Lung microvascular endothelial cell (primary cell): ENCODE data around the gene PTPN20. TPM values are rescaled to one million over a fixed set of nuclear protein-coding genes. Genes with fewer than 3 reads are reported as not detected.

Experiments
- DNase-seq, 2 donors: peaks; one replicate each; pipeline versions ENCODE4 v3.0.0 to v3.0.0-alpha.2; 2010; ENCODE audit warnings: low read depth in 2 of 2
- total RNA-seq: library from RNA; depleted of rRNA; stranded (reverse); fragments of >200 nt; gene quantifications from 2 replicates; pipeline ENCODE4 v1.2.1, GENCODE V29; 2014

The PTPN20 gene
- total RNA-seq, 1 donor from 2014 or later = 1.4 TPM

DNA sequence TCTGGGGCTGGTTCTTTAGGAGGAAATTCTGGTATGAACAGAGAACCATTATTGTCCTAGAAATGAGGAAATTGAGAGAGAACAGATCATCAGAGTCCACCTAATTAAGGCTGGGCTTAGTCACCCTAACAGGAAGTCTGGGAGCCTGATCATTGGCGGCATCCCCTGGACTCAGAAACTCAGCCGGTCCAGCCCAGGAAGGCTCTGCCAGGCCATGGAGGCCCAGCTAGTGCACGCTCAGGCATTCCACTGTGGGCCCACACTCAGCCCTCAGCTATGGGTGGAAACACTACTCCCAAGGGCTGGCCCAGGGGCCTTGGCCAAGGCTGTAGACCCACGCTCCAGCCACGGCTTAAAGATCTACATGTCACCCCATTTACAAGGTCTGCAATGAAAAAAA, 109.2 kb downstream of the PTPN20 start:
- peak in 1 of 2 donors; percentile 69 for DNase-seq

DNA sequence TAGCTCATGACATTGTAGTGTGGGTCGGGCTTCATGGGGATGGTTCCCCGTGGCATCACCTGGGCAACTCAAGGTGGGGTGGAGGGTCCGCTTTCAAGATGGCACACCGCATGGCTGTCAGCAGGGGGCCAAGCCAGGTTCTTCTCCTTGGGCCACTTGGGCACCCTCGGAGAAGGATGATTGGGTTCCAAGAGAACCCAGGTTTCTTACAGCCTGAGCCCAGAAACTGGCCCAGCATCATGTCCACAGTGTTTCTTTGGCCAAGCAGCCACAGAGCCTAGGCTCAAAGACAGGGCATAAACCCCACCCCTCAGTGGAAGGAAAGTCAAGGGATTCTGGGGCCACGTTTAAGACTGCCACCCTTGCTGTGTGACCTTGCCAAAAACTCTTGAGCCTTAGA, 110.6 kb downstream of the PTPN20 start:
- no peak for DNase-seq

DNA sequence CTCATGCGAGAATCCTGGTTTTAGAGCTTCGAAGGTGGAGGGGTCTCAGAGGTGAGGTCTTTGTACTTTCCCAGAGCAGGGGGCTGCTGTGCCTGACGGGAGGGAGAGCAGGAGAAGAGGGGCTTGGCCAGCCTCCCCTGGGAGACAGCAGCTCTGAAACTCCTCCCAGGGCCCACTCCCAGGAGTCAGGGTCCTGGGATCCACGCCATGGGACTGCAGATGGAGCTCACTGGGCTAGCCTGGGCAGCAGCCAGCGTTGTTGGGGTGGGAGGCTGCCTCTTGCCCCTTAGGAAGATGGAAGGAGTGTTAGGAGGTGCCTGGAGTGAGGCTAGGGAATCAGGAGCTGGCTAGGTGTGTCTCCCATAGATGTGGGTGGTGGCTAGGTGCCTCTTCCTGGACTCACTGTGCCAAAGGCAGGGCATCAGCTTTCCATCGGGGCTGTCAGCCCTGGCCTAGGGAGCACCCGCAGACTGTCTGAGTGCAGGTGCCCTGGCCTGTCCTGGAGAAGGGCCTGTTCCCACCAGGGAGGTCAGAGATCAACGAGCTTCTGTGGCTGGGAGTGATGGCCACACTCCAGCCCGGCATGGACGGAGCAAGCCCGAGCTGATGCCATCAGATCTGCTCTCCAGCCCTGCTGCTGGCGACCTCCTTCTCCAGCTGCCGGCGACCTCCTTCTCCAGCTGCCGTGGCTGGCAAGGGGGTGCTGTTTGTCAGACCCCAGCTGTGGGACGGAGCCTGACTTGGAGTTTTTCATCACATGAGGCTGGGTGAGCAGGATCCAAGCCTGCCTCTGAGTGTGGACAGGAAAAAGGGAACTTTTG, 111.3 kb downstream of the PTPN20 start:
- no peak for DNase-seq

DNA sequence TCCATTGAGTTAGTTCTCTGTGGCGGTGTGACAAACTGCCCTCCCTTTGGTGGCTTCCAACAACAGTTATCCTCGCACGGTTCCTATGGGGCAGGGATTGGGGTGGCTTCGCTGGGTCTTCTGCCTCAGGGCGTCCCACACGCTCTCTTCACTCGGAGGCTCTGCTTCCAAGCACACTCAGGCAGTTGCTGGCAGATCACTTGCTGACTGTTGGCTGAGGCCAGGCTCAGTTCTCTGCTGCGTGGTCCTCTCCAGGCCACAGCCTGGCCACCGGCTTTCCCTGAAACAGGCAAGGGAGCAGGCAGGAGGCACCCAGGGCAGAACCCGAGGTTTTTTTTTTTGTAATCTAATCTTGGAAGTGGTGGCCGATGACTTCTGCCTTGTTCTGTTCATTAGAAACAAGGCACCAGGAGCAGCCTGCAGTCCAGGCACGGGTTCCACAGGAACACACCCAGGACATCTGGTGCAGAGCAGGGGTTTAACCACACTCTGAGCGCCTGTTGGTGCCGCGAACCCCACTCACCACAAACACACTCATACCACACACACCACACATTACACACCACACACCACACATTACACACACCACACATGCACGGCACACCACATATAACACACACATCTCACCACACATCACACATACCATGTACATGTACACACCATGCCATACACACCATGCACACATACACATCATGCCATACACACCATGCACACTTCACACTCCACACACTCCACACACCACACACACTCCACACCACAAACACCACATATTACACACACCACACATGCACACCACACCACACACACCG, 112.2 kb downstream of the PTPN20 start:
- DNase-seq = no peak

DNA sequence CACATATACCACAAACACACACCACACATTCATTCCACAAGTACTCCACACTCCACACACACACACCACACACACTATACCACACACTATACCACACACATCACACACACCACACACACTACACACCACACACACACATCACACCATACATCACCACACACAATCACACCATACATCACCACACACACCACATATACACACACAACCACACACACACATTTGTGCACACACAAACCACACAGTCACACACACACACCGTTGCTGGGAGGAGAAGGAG, 112.8 kb downstream of the PTPN20 start:
- DNase-seq = no peak

DNA sequence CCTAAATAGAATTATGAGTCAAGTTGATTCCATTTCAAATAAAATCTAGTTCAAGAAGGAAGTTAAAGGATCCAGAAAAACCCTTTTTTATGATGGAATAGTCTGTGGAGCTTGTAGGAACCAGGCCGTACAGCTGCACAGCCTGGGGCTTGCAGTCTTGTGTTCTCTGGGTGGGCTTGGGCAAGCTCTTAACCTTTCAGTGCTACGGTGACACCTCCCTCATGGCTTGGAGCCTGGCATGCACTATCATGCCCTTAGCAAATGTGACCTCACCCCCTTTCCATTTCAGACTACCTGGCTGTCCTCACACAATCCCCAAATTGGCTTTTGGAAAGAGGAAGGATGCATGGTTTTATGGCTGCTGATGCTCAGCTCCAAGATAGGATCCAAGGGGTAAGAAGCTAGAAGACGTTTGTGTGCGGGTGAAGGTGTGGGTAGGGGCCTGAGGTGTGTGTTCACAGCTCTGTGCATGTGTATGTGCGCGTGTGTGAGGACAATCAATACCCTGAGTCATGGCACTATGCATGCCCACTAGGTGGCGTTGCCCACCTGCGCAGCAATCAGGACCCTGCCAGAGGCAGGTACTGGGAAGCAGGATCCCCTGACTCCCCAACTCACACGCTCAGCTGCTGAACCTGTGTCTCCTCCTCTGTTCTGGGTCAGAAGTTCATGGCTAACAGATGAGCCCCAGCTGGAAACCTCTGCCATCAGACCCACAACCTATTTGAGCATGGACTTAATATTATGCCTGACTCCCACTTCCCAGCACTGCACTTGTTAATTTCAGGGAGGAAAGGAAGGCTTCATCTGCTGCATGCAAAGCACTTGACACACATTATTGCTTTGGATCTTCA, 113.4 kb downstream of the PTPN20 start:
- peak; percentile 52 to 75 for DNase-seq

DNA sequence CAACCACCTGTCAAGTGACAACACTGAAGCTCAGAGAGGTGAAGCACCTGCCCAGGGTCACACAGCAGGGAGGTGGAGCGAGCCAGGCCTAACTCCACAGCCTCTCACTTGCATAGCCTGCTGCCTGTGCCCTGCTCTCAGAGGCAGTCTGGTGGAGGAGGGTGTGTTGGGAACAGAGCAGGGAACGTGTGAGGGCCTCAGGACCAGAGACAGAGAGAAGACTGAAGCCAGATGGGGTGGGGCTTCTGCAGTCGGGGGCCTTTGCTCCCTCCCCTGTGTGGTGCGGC, 114.0 kb downstream of the PTPN20 start:
- DNase-seq = no peak

DNA sequence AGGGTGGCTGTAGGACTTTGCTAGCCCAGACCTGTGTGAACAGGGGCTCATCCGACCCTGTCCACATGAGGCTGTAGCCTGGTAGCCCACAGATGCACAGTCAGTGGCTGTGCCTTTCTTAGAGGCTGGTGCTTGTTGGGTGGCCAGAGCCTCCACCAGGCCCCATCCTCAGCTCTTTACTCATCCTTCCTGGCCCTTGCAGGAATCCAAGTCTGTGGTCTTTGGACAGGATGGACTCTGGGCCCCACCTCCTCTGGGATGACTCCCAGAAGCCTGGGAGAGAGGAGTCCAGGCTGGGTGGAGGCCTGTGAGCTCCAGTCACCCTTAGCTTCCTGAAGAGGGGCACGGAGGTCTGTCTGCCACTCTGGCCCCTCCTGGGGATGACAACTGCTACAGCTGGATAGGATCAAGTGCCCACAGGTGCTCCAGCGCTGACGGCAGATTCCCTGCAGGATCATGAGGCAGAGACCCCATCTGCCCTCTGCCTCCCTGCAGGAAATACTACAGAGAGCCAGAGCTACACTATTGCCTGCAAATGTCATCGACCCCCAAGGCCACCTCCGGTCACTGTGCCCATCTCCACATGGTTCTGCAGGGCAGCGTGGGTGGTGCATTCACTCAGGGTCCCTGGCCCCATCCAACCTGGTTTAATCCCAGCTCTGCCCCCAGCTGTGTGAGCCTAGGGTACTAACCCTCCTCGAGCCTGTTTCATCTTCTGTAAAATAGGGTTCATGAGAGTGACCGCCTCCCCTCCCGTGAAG, 114.5 kb downstream of the PTPN20 start:
- DNase-seq = peak in 1 of 2 donors; percentile 17

DNA sequence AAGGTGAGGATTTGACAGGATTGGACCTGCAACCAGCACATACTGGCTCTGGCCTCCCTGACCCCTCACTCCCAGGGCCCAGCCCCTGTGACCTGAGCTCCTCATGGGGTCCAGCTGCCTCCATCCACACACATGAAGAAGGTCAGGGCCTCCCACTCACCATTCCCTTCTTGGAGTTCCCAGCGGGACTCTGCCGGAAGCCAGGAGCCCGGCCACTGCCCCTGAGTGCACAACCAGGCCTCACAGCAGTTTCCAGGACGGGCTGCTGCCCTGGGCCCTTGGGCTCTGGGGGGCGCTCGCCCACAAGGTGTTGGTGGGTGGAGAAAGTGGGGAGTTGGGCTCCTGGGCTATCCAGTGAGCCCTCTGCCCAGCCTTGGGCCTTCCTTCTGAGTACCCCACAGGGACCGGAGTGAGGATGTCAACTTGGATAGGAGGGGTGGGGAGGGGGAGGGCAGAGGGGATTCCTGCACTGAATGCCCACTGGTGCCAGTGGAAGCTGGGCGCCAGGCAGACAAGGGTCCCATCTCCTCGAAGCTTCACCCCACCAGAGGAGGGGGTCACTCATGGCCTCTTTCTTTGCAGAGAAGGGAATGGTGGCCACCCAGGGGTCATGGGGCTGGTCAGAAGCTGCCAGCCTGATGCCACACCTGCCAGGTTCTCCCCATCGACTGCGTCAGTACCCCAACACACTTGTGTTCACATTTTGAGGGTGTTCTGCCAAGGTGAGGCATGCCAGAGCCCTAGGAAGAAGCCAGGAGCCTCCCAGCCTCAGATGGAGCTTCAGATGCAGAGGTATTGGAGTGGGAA, 115.3 kb downstream of the PTPN20 start:
- DNase-seq = no peak

DNA sequence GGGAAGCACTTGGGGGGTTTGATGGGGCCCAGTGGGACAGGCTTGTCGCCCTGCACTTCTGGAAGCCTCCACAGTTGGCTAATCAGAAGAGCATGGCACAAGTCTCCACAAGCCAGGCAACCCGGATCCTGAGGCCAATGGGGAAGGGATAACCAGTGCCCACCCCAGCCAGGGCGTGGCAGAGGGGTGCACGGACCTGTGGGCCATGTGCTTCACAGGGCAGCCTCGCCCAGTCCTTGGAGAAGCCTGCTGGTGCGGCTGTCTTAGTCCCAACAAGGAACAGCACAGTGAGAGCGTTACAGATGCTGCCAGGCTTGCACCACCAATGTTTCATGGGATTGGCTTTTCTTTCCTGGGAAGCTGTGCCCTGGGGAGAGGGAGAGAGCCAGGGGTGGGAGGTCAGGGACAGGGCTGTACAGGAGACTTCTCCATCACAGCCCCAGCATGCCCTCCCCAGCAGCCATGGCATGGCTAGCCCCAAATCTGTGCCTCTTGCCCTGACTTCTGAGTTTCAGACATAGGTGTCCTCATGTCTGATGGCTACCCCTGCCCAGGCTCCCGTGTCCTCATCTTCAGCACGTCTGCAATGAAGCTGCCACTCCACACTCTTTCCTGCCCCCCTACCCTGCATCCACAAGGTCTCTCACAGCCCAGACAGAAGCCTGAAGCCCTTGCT, 116.0 kb downstream of the PTPN20 start:
- no peak for DNase-seq

DNA sequence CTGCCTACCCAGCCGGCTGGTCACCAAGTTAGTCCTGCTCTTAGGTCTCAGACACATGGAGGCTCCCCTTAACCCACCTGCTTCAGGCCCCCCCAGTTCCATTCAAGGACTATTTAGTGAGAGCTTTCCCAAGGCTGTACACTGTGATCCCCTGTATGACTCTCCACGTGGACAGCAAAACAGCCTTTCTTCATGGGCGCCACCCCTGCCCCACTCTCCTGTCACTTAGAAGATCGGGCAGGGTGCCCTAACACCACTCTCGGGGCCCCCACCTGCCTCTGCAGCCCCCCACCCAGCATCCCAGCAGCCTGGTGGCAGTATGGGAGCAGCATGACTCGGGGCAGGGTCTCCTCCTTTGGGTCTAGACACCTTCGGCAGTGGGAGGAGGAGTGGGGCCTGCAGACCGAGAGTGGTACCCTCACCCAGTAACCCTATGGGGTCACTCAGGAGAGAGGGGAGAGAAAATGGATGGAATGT, 116.6 kb downstream of the PTPN20 start:
- no peak for DNase-seq

DNA sequence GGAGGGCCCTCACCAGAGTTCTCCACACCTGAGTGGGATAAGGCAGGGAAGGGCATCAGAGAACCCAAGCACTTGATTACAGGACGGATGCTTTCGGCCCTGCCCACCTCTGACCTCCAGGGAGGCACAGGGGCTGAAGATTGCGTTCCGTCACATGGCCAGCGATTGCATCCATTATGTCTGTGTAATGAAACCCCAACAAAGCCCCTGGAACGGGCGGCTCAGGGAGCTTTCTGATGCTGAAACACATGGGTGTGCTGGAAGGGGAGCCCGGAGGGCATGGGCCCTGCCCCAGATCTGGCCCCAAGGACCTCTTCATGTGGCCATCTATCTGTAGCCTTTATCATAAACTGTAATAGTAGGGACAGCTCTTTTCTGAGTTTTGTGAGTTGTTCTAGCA, 117.2 kb downstream of the PTPN20 start:
- no peak for DNase-seq

DNA sequence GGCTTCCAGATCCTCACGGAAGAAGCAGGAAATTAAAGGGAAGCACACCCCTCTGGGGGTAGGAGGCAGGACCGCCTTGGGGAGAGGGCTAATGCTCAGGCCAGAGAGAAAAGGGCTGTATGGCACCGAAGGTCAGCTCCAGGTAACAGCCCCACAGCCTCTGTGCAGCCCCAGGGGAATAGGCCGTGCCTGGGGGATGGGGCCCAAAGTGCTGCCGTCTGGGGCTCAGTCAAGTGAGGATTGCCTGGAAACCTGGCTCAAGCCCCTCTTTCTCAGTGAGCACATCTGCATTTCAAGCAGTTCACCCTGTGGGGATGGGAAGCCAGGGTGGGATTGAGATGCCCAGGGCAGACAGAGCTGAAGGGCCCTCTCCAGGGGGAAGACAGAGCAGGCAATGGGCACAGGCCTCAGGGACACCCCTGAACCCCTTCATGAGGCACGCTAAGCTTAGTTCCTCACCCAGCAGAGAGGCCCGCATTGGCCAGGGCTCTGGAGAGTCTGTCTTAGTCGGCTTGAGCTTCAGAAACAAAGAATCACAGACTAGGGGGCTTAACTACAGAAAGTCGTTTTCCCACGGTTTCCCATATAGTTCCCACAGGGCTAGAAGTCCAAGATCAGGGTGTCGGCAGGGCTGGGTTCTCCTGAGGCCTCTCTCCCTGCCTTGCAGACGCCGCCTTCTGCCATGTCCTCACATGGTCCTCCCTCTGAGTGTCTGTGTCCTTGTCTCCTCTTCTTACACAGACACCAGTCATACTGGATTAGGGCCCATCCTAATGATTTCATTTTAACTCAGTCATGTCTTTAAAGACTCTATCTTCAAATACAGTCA, 118.2 kb downstream of the PTPN20 start:
- DNase-seq = no peak

DNA sequence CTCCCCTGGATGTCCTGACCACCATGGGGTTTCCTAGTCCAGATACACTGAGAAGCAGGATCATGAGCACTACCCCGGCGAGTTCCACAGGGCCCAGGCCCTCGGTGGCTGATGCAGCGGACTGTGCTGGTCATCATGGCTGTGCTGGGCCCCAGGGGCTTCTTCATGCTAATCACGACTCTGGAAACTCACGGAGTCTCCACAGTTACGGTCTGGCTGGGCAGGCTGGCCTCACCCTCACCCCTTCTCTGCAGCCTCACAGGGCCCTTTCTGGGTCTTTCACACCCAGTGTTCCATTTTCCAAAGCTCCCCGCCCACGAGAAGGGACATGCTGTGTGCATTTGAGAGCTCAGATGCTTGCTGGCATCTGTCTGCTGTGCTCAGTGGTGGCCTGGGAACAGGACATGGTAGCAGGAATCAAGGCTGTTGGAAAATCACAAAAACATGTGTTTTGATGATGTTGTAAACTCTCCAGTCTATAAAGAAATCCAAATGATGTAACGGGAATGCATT, 119.0 kb downstream of the PTPN20 start:
- no peak for DNase-seq

DNA sequence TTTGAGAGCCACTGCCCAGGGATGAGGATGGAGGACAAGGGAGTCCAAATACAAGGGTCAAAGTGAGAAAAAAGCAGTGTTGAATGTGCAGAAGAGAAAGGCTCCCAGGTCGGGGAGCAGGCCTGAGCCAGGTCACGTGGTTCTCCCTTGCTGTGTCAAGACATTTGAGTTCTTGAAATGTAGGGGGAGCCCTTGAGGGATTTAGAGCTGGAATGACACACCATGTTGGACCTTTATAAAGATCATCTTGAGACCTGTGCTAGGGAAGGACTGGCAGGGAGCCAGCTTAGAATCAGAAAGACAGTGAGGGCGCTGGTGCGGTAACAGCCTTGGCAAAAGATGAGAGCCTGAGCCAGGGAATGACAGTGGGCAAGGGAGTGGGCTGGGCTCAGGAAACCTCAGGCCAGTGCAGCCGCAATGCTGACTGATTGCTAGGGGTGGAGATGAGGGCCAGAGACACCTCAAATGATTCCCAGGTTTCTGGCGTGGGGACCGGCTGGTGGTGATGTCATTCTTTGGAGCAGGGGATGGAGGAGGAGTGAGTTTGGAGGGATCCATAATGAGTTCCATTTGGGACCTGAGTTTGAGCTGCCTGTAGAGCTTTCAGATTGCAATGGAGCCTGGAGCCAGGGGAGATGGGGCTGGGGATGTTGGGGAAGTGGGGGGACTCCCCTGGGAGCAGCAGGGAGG, 120.1 kb downstream of the PTPN20 start:
- no peak for DNase-seq

DNA sequence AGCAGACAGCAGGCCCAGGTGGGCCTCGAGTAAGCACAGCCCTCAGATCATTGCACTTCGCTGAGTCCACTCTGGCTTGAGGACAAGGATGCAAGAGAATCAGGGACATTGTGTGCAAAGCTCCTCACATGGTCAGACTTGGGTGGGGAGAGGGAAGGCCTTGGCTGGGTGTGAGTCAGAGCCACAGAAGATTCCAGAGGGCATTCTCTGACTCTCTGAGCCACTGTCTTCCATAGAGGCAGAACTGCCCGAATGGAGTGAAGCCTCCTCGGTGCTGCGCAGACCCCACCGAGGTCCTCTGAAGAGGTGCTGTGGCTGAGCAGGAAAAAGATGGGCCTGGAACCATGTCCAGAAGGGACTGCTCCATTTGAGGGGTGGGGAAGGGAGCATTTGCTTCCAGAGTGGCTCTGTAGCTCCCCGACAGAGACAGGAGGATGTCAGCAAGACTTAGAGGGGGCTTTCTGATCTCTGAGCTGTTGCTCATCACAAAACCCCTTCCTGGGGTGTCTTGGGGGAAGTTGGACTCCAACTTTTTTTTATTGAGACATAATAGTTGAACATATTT, 120.8 kb downstream of the PTPN20 start:
- no peak for DNase-seq

DNA sequence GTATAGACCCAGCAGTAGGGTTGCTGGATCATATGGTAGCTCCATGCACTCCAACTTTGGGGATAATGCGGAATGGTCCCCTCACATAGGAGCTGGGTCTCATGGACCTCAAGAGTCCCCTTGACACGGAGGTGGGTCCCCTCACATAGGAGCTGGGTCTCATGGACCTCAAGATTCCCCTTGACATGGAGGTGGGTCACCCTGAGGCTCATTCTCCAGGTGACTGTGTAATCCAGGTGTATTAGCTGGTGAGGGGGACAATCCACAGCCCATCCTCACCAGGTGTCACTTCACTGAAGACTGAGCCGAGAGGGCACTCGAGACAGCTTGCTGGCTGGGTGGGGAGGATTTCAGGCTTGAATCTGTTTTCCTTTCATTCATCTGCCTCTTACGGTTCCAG, 121.9 kb downstream of the PTPN20 start:
- no peak for DNase-seq
